Airway epithelial cell (primary cell): ENCODE measurements around the gene ZNF878. TPM values are rescaled to one million over a fixed set of nuclear protein-coding genes. Genes with fewer than 3 reads are reported as not detected.

Experiments used
- total RNA-seq: library from RNA; depleted of rRNA; stranded (reverse); fragments of >200 nt; gene quantifications from 2 replicates; pipeline ENCODE4 v1.2.3, GENCODE V29; 2015

The ZNF878 gene
- total RNA-seq = 0.21 and 0.93 TPM in 2 replicates

GRCh38 chr19:12052497-12053169 lies at the start of gene ZNF878:
ZNF878 (minus strand) TSS chr19:12052961; CDS start chr19:12052801, 160 bp downstream.

GRCh38 chr19:12064590-12065538 lies 12.1 kb upstream of the ZNF878 start, which contains the start of gene ZNF844:
ZNF844 (plus strand) TSS chr19:12064731; CDS start chr19:12064874, 143 bp downstream.

GRCh38 chr19:12035220-12036172 lies 17.3 kb downstream of the ZNF878 start, which contains the start of gene ZNF433:
ZNF433 (minus strand) TSS chr19:12035679; CDS start chr19:12035539, 140 bp downstream.

Other genes starting within 250 kb of the ZNF878 start
- gene ZNF440, start 238.7 kb downstream of the ZNF878 start, total RNA-seq = 6.2 and 8.7 TPM in 2 replicates
- 0.65 and 0.92 TPM in 2 replicates for gene ZNF439, start 204.2 kb downstream of the ZNF878 start, total RNA-seq
- 0.63 and 1.1 TPM in 2 replicates for gene ZNF69, start 165.2 kb downstream of the ZNF878 start, total RNA-seq
- gene ZNF700, start 127.9 kb downstream of the ZNF878 start, total RNA-seq = 4.2 and 4.3 TPM in 2 replicates
- 0.09 and 0.92 TPM in 2 replicates for gene ZNF763, start 87.9 kb downstream of the ZNF878 start, total RNA-seq
- 3.8 and 5.3 TPM in 2 replicates for gene ZNF433, start 17.3 kb downstream of the ZNF878 start, total RNA-seq
- gene ZNF844, start 11.8 kb upstream of the ZNF878 start, total RNA-seq = 0.56 and 1.1 TPM in 2 replicates
- 2.9 and 3.5 TPM in 2 replicates for gene ZNF20, start 87.4 kb upstream of the ZNF878 start, total RNA-seq
- 3.0 and 6.2 TPM in 2 replicates for gene ZNF625, start 103.8 kb upstream of the ZNF878 start, total RNA-seq
- gene ZNF136, start 110.1 kb upstream of the ZNF878 start, total RNA-seq = 1.4 and 2.5 TPM in 2 replicates
- 2.8 and 4.6 TPM in 2 replicates for gene ZNF44, start 241.9 kb upstream of the ZNF878 start, total RNA-seq